Right cardiac atrium (tissue), 5 donors: Measurements from ENCODE around the gene ANKMY2. TPM values are rescaled to one million over a fixed set of nuclear protein-coding genes. Genes with fewer than 3 reads are reported as not detected.
"Not testable (repeated sequence)": the region's sequence is repeated elsewhere in the genome, so short reads cannot be mapped to it uniquely, and the experiment has no call there.

ENCODE experiments used
- ATAC-seq, 2 donors: fragments of 200-7000 bp; cut with Tn5 transposase; one replicate each; pipeline versions ENCODE4 v1.8.0 to v1.9.1; 2020; ENCODE audit warnings: moderate library complexity in 2 of 2, mild to moderate bottlenecking in 1 of 2
- DNase-seq, 3 donors: peaks; one replicate each; pipeline ENCODE4 v3.0.0-alpha.2; 2020
- H3K27ac ChIP-seq: one replicate; pipeline ENCODE4 v1.5.1; 2013; ENCODE audit warnings: mild to moderate bottlenecking, low read length, control low read depth, moderate library complexity
- H3K27me3 ChIP-seq: one replicate; pipeline ENCODE4 v1.6.1; 2013; ENCODE audit not compliant: control insufficient read depth, insufficient read depth
- H3K4me1 ChIP-seq: one replicate; pipeline ENCODE4 v1.6.1; 2013; ENCODE audit warnings: low read length; ENCODE audit not compliant: control insufficient read depth, insufficient read depth
- H3K4me3 ChIP-seq: one replicate; pipeline ENCODE4 v1.5.1; 2013; ENCODE audit warnings: low read length, control low read depth
- H3K9me3 ChIP-seq: one replicate; pipeline ENCODE4 v1.6.1; 2013; ENCODE audit warnings: low read length; ENCODE audit not compliant: control insufficient read depth
- WGBS: extraction: QIAGEN DNeasy Blood & Tissue Kit; methylation state at CpG from one replicate; pipeline ENCODE4 v1.1.7; 2013; 5-methylcytosine and 5-hydroxymethylcytosine counted together
- intact Hi-C, 4 donors: fragments of 100-400 bp; cut with DNase I; formaldehyde crosslinking; loops; one replicate each; pipeline versions ENCODE4 v1.11.0 to v1.14.0; 2022 to 2023
- polyA plus RNA-seq: library from polyadenylated mRNA; stranded (reverse); fragments of 200-250 nt; gene quantifications from one replicate; pipeline ENCODE4 v1.2.3, GENCODE V29; 2013
- total RNA-seq, 4 donors: library from RNA; stranded (reverse); fragmentation: NEBNext Ultra II Directional; extraction: Animal tissue kit (Norgen Biotek cat#: 25700); gene quantifications; one replicate each; pipeline ENCODE4 v1.2.1, GENCODE V29; 2021
- donor health status: healthy with polysubstance abuse.
- donor health status: DM: no; HTN: yes; CAD: no.
- donor health status: DM: no; HTN: no; CAD: no.
- donor health status: DM: no; HTN: yes; CAD: no; lungs with severe emphysema.
- donor health status: DM: yes; HTN: yes; CAD: no.

ANKMY2 gene
- total and polyA plus RNA-seq, 5 donors, result 23.7 to 41.3 (median 32.0) TPM

DNA sequence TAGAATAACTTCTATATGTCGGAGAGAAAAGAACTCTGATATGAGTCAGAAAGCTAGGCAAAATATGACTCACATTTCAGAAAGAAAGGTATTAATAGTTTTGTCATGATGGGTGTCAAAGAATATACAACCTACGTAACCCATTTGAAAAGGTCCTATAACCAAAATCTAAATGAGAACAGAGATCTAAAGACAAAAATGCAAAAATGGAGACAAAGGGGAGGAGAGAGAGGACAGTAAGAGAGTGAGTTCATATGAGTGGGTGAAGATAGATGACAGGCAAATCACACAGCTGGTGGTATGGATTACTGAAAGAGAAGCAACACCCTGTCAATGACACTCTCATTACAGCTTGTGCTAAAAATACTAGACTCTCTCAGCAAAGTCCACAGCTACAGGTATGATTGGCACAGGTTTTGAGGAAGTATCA is 25.6 kb downstream of the ANKMY2 start:
- 79% methylated on average over 2 of the region's 2 CpGs for WGBS
- DNase-seq (no peak), ATAC-seq (peak; percentile 76 to 78)
- no peaks in the 10 kb centered on the region for H3K4me1 ChIP-seq
- no peak overlapping the region for H3K27ac ChIP-seq
- no peaks in the 10 kb centered on the region for H3K27me3 ChIP-seq
- H3K4me3 ChIP-seq, result no peak overlapping the region
- intact Hi-C loops, result no loop called here
- no peaks in the 10 kb centered on the region for H3K9me3 ChIP-seq

DNA sequence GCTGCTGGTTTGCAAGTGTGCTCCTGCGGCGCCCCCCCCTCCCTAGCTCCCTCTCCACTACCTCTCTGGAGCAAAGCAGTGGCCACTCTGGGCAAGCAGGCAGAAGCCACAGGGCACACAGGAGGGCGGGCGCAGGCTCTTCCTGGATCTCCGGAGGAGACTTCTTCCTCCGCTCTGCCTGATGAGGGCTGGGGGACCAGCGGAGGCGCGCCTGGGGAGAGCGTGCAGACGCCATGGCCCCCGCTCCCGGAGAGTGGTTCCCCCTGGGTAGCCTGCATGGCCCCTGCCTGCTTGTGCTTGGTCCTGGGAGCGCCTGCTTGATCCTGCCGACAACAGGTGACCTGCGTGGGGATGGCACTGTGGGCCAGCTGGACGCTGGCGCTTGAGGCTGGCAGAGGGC is 29.0 kb downstream of the ANKMY2 start:
- Histone ChIP-seq H3K4me1 (no peaks in the 10 kb centered on the region), H3K27me3 (no peaks in the 10 kb centered on the region), H3K9me3 (no peaks in the 10 kb centered on the region), H3K27ac (no peak overlapping the region), H3K4me3 (no peak overlapping the region)
- no peak for ATAC-seq
- WGBS, result 93% methylated on average over 18 of the region's 18 CpGs
- intact Hi-C loops, result no loop called here
- DNase-seq, result no peak

DNA sequence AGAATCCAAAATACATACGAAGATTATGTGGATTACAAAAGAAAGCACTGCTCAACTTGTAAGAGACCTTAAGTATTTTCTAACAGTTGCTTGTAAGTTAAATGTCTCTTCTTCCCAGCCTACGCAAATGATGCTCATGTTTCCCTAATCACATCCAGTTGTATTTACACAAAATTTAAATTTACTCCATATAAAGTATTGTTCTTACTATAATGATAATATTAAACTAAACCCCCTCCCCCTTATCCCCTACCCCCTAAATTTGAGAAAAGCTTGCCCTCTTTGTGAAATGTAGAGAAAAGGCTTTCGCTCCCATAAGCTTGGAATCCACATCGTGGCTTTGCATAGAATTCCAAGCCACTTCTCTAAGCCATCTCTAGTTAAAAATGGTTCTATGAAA is 29.4 kb downstream of the ANKMY2 start:
- Histone ChIP-seq H3K4me1 (no peaks in the 10 kb centered on the region), H3K27ac (no peak overlapping the region), H3K9me3 (no peaks in the 10 kb centered on the region), H3K27me3 (no peaks in the 10 kb centered on the region), H3K4me3 (no peak overlapping the region)
- ATAC-seq (no peak), DNase-seq (no peak)
- intact Hi-C loops, result no loop called here
- WGBS, result 77% methylated on average over 4 of the region's 4 CpGs

DNA sequence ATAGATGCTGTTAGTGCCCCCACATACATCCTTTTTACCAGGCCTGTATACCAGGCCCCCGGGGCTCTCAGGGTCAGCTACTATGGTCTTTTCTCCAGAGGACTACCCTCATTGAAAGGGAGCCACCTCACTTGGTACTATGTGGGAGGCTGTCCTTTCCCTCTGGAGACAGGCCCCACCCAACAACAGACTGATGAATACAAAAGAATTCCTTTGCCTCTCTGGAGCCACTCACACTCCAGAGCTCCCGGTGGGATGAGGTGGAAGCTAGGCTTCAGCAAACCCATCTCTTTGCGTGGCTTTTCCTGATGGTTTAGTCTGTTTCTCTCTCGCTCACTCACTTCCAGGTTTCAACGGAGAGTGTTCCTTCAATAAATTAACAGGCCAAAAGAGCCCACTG is 30.3 kb downstream of the ANKMY2 start:
- no peaks in the 10 kb centered on the region for H3K4me1 ChIP-seq
- H3K27me3 ChIP-seq, result no peaks in the 10 kb centered on the region
- intact Hi-C loops, result no loop called here
- 81% methylated on average over 5 of the region's 5 CpGs for WGBS
- no peak overlapping the region for H3K4me3 ChIP-seq
- H3K9me3 ChIP-seq, result no peaks in the 10 kb centered on the region
- no peak for DNase-seq
- H3K27ac ChIP-seq, result no peak overlapping the region
- ATAC-seq, result no peak

DNA sequence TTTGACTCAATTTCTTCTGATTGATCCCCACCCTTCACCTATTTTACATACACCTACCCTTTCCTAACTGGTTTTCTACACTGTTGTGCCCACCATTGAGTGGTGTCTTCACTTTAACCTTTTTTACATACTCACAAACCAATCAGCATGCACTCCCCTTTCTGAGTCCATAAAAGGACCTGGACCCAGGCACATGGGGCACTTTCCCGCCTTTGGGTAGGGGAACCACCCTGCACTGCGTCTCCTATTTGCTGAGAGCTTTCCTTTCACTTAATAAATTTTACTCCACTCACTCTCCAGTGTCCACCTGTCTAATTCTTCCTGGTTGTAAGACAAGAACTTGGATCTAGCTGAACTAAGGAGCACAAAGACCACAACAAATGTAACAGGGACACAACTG is 33.8 kb downstream of the ANKMY2 start:
- intact Hi-C loops, result no loop called here
- H3K27ac ChIP-seq, result no peak overlapping the region

DNA sequence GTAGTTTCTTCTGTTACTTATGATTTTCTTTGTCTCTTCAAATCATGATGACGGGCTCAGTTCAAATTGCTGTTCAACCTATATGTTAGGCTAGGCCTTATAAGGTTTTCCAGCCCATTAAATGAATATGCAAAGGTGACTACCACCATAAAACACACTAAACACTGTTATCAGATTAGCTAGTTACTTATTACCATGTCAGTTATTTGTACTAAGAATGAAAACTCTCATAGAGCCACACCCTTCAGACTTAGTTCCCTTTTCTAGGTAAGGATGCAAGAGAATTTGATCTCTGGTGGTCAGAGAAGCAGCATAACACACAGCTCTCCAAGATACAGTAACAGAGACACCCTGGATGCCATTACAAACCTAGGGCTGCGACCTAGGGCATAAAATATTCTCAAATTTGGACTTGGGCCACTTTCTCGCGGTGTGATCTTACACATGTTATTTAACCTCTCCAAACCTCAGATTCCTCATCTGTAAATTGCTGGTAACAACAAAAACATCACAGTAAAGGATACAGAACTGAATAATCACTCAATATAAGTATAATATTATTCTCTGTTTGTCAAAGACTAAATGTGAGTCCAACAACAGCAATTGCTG is 35.6 kb downstream of the ANKMY2 start:
- no peaks in the 10 kb centered on the region for H3K4me1 ChIP-seq
- DNase-seq (no peak), ATAC-seq (no peak)
- WGBS, result 88% methylated on average over 4 of the region's 4 CpGs
- intact Hi-C loops, result loop anchor here in 1 of 4 donors (10.0 kb wide), 1 partner anchor 85 kb away; no protein-coding TSS in a partner anchor
- H3K4me3 ChIP-seq, result no peak overlapping the region
- no peaks in the 10 kb centered on the region for H3K9me3 ChIP-seq
- no peak overlapping the region for H3K27ac ChIP-seq
- no peaks in the 10 kb centered on the region for H3K27me3 ChIP-seq

More for the DNA sequence above, 33.8 kb downstream of the ANKMY2 start:
- H3K27me3 ChIP-seq, result no peaks in the 10 kb centered on the region
- H3K9me3 ChIP-seq, result no peaks in the 10 kb centered on the region
- ATAC-seq (no peak), DNase-seq (no peak)
- H3K4me1 ChIP-seq, result no peaks in the 10 kb centered on the region
- no peak overlapping the region for H3K4me3 ChIP-seq
- WGBS, result 100% methylated on average over 2 of the region's 2 CpGs

DNA sequence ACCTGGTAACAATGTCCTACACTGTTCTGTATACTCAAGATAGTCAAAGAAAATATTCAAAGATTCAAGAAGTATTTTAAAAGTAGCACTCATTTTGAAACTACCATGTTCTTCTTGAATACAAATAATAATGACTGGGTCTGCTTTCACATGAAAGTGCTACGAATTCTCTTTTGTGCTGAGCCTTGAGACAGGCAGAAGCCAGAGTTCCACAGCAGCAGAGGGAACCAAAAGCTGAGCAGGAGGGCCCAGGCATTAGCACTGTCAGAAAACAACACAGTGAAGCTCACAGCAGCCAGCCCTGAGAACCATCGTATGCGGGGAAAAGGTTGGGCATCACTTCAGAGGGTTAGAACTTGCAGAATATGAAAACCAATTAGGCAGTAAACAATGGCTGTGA is 38.9 kb downstream of the ANKMY2 start:
- H3K9me3 ChIP-seq, result no peaks in the 10 kb centered on the region
- H3K4me3 ChIP-seq, result no peak overlapping the region
- H3K27ac ChIP-seq, result no peak overlapping the region
- DNase-seq (no peak), ATAC-seq (no peak)
- 85% methylated on average over 3 of the region's 3 CpGs for WGBS
- no peaks in the 10 kb centered on the region for H3K4me1 ChIP-seq
- no peaks in the 10 kb centered on the region for H3K27me3 ChIP-seq
- intact Hi-C loops, result loop anchor here in 1 of 4 donors (10.0 kb wide), 1 partner anchor 88 kb away; no protein-coding TSS in a partner anchor

DNA sequence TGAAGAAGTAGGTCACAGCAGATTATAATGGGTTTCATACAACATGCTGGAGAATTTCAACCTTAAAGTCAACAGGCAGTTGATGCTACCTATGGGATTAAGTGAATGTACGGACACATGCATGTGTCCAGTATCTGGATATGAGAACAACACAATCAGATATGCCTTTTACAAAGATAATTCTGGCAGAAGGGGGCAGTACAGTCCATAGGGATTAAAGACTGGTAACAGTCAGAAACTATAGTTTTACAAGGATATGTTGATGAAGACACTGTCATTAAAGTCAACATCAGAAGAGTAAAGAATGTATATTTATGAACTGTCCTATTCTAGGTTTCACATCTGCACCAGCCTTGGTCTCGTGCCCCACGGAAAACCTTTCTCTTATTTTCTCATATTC is 41.5 kb downstream of the ANKMY2 start:
- WGBS, result 97% methylated on average over 3 of the region's 3 CpGs
- H3K27ac ChIP-seq, result no peak overlapping the region
- H3K4me1 ChIP-seq, result no peaks in the 10 kb centered on the region
- H3K4me3 ChIP-seq, result no peak overlapping the region
- ATAC-seq (no peak), DNase-seq (no peak)
- no peaks in the 10 kb centered on the region for H3K27me3 ChIP-seq
- no peaks in the 10 kb centered on the region for H3K9me3 ChIP-seq
- intact Hi-C loops, result loop anchor here in 1 of 4 donors (10.0 kb wide), 1 partner anchor 91 kb away; no protein-coding TSS in a partner anchor

DNA sequence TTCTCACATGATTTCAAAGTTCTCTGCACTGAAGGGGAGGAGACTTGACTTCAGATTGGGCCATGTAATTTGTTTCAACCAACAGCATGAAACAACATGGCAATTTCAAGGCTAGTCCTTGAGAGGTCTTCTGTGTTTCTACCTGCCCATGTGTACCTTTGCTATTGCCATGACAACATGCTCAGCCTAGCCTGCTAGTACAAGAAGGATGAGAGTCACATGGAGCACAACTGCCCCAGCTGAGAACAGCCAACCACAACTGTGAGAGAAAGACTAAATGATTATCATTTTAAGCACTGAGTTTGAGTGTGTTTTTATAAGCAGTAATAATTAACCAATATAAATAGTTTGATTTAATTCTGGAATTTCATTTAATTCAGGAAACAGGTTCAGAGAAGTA is 41.9 kb downstream of the ANKMY2 start:
- intact Hi-C loops, result loop anchor here in 1 of 4 donors (10.0 kb wide), 1 partner anchor 91 kb away; no protein-coding TSS in a partner anchor
- no peaks in the 10 kb centered on the region for H3K9me3 ChIP-seq
- no peak for ATAC-seq
- H3K27ac ChIP-seq, result no peak overlapping the region
- DNase-seq, result no peak
- H3K4me1 ChIP-seq, result no peaks in the 10 kb centered on the region
- H3K27me3 ChIP-seq, result no peaks in the 10 kb centered on the region
- no peak overlapping the region for H3K4me3 ChIP-seq

DNA sequence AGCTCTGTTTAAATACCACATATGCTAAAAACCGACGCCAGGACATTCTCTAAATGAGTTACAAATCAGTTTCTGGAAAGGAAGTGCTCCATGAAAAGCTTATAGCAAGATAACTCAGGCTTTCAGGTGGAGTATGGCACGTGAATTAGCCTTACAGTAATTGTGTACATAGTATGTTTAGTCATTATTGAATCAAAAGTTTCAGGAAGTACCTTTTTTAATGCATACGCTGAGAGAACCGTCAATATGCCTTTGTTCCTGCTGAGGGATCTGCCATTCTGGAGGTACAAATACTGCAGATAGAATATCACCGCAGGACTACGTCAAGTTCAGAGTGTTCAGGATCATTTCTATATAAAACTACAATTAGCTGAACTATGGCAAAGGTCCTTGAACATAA is 45.7 kb downstream of the ANKMY2 start:
- no peak overlapping the region for H3K27ac ChIP-seq
- no peaks in the 10 kb centered on the region for H3K9me3 ChIP-seq
- no peaks in the 10 kb centered on the region for H3K27me3 ChIP-seq
- WGBS, result 86% methylated on average over 7 of the region's 7 CpGs
- no peak for ATAC-seq
- intact Hi-C loops, result loop anchor here in 1 of 4 donors (10.0 kb wide), 1 partner anchor 95 kb away; no protein-coding TSS in a partner anchor
- no peaks in the 10 kb centered on the region for H3K4me1 ChIP-seq
- DNase-seq, result no peak
- no peak overlapping the region for H3K4me3 ChIP-seq

DNA sequence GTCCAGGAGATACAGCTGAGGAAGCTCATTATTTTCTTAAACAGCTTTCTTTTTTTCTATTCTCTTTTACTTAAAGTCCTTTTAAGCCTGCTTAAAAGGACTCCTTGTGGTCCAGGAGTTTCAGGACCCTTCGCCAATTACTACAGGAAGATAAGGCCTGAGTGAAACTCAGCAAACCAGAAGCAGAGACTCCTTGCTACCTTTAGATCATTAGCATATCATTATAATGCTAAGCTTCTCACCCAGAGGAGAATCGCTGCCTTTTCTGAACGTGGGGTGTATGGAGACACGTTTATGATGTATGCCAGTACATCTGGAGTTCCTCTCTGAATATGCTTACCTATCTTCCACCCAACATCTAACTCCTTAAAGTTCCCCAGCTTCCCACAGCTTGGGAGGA is 47.5 kb downstream of the ANKMY2 start:
- no peaks in the 10 kb centered on the region for H3K9me3 ChIP-seq
- ATAC-seq (no peak), DNase-seq (no peak)
- H3K4me1 ChIP-seq, result no peaks in the 10 kb centered on the region
- H3K27me3 ChIP-seq, result no peaks in the 10 kb centered on the region
- H3K27ac ChIP-seq, result no peak overlapping the region
- intact Hi-C loops, result no loop called here
- 64% methylated on average over 4 of the region's 4 CpGs for WGBS
- H3K4me3 ChIP-seq, result no peak overlapping the region

DNA sequence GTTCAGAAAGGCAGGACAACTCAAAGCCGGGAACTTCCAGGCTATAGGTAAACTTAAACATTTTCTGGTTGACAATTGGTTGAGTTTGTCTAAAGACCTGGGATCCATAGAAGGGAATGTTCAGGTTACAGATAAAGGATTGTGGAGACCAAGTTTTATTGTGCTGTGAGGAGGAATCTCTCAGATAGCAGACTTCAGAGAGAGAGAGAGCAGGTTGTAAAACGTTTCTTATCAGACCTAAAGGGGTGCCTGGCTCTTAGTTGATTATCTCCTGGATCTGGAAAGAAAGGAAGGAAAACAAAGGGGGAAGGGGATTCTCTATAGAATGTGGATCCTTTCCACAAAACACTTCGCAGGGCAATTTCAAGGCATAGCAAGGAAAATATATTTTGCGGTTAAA is 50.0 kb downstream of the ANKMY2 start:
- ATAC-seq, H3K4me1 ChIP-seq, DNase-seq, H3K27ac ChIP-seq, H3K27me3 ChIP-seq, H3K9me3 ChIP-seq, intact Hi-C loops, H3K4me3 ChIP-seq: not testable (repeated sequence)
- 66% methylated on average over 4 of the region's 4 CpGs for WGBS
